ENCODE measurements around the gene SELENOO. TPM values are rescaled to one million over a fixed set of nuclear protein-coding genes. Genes with fewer than 3 reads are reported as not detected.
A peak's percentile ranks its signal among the peaks of the same experiment; 100 is the strongest.

The SELENOO gene
- total RNA-seq, 1 experiment from 2014 or later: 19.0 TPM

- Histone ChIP-seq H3K27ac (ENCODE audit: insufficient read length, low read depth, low read length) (no peak overlapping the region), H3K4ac (ENCODE audit: low read depth, low read length) (no peak overlapping the region), H2BK5ac (ENCODE audit: insufficient read length, low read length) (no peak overlapping the region), H4K8ac (replicated peaks; ENCODE audit: insufficient read length, low read depth, low read length) (no peak overlapping the region), H4K91ac (ENCODE audit: insufficient read length, low read depth, low read length) (no peak overlapping the region), H3K14ac (ENCODE audit: insufficient read depth, low read length) (peak overlapping the region; percentile 35; the same call in 1 of the 2 replicates), H2BK20ac (ENCODE audit: low read depth, low read length, poor library complexity, severe bottlenecking) (no peak overlapping the region), H3K18ac (ENCODE audit: insufficient read length, low read depth, low read length) (no peak overlapping the region), H3K4me1 (ENCODE audit: insufficient read depth, low read length) (no peaks in the 10 kb centered on the region; the same call in 1 of the 2 replicates), H3K23me2 (ENCODE audit: insufficient read length, low read depth, low read length, poor library complexity, severe bottlenecking) (no peaks in the 10 kb centered on the region), H3K27me3 (ENCODE audit: insufficient read depth, low read length) (no peaks in the 10 kb centered on the region), H4K5ac (ENCODE audit: insufficient read length, low read depth, low read length) (no peak overlapping the region), H2AFZ (ENCODE audit: low read length) (no peak overlapping the region), H3K56ac (ENCODE audit: insufficient read length, low read depth, low read length) (no peak overlapping the region), H3K79me2 (ENCODE audit: insufficient read depth, low read length) (no peaks in the 10 kb centered on the region; the same call in 1 of the 2 replicates), H2BK12ac (ENCODE audit: insufficient read length, low read depth, low read length) (no peak overlapping the region), H3K79me1 (ENCODE audit: insufficient read depth, low read depth, low read length, poor library complexity, severe bottlenecking) (no peaks in the 10 kb centered on the region), H3K4me2 (ENCODE audit: insufficient read depth, insufficient read length, low read length) (no peak overlapping the region), H4K20me1 (ENCODE audit: control insufficient read depth, insufficient read depth, insufficient read length) (peaks cover 6% of the 10 kb centered on the region), H3K23ac (ENCODE audit: insufficient read length, low read depth, low read length) (no peak overlapping the region), H2BK15ac (ENCODE audit: low read depth, low read length) (no peak overlapping the region), H2BK120ac (ENCODE audit: low read depth, low read length, poor library complexity, severe bottlenecking) (no peak overlapping the region), H3T11ph (ENCODE audit: low read length) (no peak overlapping the region), H2AK5ac (ENCODE audit: insufficient read length, low read length) (no peak overlapping the region), H3K9me3 (ENCODE audit: control insufficient read depth, low read depth, low read length) (no peaks in the 10 kb centered on the region), H3K9ac (ENCODE audit: extremely low read depth, insufficient read length, low read length) (no peak overlapping the region)
- peaks cover 6 to 10% of the 10 kb centered on the region in 2 experiments; a peak in 4 of 5 replicates for H3K9me3 Mint-ChIP-seq
- H3K4me1 Mint-ChIP-seq: peaks cover 11 to 12% of the 10 kb centered on the region in 2 experiments
- peaks cover 14 to 39% (median 35%) of the 10 kb centered on the region in 3 experiments for H3K36me3 Mint-ChIP-seq (ENCODE audit: insufficient read depth in 1 of 3, low read depth in 3 of 3)
- H3K27me3 Mint-ChIP-seq (ENCODE audit: low read depth): no peaks in the 10 kb centered on the region
- TF ChIP-seq CTCF (conservative IDR thresholded peaks at IDR 0.05): peak; percentile 68
- no CpG with 5 or more reads among the region's 11 CpGs for WGBS (ENCODE audit: extremely low coverage, insufficient read length, low lambda C conversion rate)
- no peak for DNase-seq
- H3K4me3 Mint-ChIP-seq: no peak overlapping the region
- peak overlapping the region in 2 of 3 experiments; percentile 49 to 87; a peak in 3 of 7 replicates for H3K27ac Mint-ChIP-seq
These were observed 36.1 kb downstream of the SELENOO start for GRCh38 chr22:50236731-50237409.

Measured in H9 (cell line).